HFF-Myc (cell line): Measurements from ENCODE around the gene SPESP1.

Experiments used
- DNase-seq: peaks from one replicate; pipeline ENCODE4 v3.0.0-alpha.2; 2011; ENCODE audit warnings: low read depth; ENCODE audit errors: extremely low read depth
- H3K4me3 ChIP-seq: replicated peaks from 2 replicates; pipeline ENCODE4 v1.5.1; 2011; ENCODE audit warnings: low read depth, mild to moderate bottlenecking, control low read depth, low read length
- CTCF ChIP-seq: IDR thresholded peaks from 2 replicates; pipeline ENCODE4 v1.5.1; 2012; ENCODE audit warnings: mild to moderate bottlenecking, low read depth, low read length, control low read depth; ENCODE audit errors: missing control alignments

The SPESP1 gene

GRCh38 chr15:68982976-68983563 is 52.7 kb downstream of the SPESP1 start:
- DNase-seq = no peak
- TF ChIP-seq CTCF = no peak
- H3K4me3 ChIP-seq = no peak overlapping the region

DNA sequence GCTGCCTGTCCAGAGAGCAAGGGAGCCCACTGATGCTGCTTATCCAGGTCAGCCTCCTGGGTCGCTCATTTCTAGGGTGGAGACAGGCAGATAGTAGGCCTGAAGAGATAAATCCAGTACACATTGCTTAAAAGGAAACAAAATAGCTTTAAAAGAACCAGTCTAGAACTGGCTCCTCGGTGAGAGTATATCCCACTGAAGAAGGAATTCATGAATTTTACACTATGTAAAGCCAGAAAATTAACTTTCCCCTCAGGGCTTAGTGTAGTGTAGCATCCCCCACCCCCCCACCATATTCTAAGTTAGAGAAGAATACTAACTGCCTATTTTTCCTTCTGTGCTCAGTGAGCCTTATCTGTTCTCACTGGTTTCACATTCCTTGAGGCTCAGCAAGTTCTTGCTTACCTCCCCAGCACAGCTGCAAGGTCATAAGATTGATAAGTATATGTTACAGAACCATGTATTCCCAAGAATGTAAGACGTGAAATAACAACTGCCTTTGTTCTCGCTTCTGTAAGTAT is 53.7 kb downstream of the SPESP1 start:
- H3K4me3 ChIP-seq = no peak overlapping the region
- TF ChIP-seq CTCF = no peak
- DNase-seq = no peak

GRCh38 chr15:68984586-68984985 is 54.3 kb downstream of the SPESP1 start:
- DNase-seq = no peak
- H3K4me3 ChIP-seq = no peak overlapping the region
- no peak for TF ChIP-seq CTCF

DNA sequence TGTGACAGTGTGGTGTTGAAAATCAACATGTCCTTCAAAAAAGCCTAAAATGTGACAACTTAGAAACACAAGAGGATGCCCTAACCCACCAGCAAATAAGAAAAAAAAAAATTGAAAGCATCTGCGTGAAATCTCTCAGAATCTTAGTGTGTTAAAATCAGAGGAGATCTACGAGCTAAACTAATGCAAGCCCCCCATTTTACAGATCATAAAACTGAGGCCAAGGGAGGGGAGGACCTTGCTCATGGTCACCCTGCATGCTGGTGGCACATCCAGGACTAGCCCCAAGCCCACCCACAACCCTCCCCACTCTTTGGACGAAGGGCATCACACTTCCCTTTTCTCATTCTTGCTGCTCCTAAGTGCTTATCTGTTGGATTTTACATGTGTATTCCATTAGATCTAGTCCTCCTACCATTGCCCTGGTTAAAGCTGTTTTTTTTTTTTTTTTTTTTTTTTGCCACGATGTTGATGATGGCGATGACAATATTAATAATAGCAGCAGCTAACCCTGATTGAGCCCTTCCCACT is 55.1 kb downstream of the SPESP1 start:
- DNase-seq = no peak
- H3K4me3 ChIP-seq = no peak overlapping the region
- no peak for TF ChIP-seq CTCF

DNA sequence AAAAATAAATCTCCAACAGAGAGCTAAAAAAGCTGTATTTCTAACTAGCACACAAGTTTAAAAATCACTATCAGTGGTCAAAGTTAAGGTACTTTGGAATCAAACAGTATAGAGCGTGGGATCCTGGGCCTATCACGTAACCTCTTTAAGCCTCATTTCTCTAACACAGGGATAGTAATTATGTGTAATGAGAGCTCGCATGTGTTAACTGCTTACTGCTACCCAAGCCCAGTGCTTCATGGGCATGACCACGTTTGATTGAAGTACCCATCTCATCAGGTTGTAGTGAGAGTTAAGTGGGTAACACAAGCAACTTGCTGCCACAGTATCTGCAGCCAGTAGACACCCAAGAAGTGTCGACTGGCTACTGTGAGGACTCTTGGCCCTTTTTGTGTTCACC is 56.0 kb downstream of the SPESP1 start:
- TF ChIP-seq CTCF = no peak
- H3K4me3 ChIP-seq = no peak overlapping the region
- DNase-seq = no peak

DNA sequence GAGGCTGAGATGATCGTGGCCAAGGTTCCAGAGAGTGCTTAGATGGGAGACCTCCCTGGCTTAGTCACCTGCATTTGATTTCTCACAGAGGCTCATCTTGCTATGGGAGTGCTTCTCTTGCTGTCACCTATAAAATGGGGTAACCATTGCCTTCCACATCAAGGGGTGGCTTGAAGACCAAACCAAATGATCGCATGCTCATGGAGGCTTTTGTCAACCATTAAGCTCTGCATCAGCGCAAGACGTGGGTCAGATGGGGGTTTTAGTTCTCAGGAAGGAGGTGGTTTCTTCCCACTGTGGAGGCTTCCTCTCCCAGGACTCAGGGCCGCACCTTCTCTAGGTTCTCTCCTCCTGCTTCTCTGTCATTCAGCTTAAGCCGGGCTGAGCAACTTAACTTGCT is 56.8 kb downstream of the SPESP1 start:
- no peak for DNase-seq
- no peak overlapping the region for H3K4me3 ChIP-seq
- no peak for TF ChIP-seq CTCF

GRCh38 chr15:68987676-68988075 is 57.4 kb downstream of the SPESP1 start:
- TF ChIP-seq CTCF = no peak
- DNase-seq = no peak
- H3K4me3 ChIP-seq = no peak overlapping the region
